Islet precursor cell (in vitro differentiated cells): ENCODE results near the gene CFAP73.
A peak's percentile ranks its signal among the peaks of the same experiment; 100 is the strongest.

ENCODE experiments used
- DNase-seq: peaks from one replicate; pipeline ENCODE4 v3.0.0-alpha.2; 2018

CFAP73 gene

DNA sequence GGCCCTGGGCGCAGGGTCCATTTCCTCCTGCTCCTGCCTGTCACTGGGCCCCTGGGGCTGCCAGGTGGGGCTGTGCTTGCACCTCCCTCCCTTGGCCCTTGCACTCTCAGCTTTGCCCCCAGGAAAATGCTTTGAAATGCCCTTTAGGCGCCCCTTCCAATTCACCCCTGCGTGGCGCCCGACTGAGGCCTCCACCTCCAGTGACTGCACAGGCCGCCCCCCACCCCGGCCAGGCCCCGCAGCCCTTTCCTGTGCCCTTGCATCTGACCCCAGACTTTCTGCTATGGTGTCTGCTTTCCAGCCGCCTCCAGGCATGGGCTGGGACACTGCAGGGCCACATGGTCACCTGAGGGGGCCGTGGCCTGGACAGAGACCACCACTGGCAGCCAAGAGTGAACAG, 18.3 kb downstream of the CFAP73 start:
- DNase-seq = no peak

DNA sequence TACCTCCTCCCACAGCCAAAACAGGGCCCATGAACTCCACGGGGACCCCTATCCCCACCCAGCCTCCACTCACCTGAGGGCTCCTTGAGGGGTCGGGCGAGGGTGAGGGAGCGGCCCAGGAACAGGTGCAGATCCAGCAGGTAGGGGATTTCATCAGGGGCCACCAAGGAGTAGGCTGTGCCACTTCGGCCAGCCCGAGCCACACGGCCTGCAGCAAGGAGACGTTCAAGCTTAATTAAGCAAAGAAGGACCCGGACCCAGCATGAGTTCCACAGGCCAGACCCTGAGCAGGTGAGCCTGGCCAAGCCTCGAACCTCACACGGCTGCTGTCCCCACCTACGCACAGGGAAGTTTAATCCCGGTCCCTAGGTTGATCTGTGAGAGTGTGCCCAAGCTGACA, 20.2 kb downstream of the CFAP73 start:
- no peak for DNase-seq

DNA sequence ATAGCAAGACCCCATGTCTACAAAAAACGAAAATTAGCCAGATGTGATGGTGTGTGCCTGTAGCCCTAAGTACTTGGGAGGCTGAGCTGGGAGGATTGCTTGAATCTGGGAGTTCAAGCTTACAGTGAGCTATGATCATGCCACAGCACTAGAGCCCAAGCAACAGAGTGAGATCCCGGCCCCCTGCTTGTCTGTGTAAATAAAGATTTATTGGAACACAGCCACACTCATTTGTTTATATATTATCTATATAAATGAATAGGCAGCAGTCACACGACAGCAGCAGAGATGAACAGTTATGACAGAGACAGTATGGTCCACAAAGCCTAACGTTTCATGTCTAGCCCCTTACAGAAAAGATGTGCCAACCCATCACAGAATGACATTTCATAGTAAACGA, 20.9 kb downstream of the CFAP73 start:
- DNase-seq = no peak

DNA sequence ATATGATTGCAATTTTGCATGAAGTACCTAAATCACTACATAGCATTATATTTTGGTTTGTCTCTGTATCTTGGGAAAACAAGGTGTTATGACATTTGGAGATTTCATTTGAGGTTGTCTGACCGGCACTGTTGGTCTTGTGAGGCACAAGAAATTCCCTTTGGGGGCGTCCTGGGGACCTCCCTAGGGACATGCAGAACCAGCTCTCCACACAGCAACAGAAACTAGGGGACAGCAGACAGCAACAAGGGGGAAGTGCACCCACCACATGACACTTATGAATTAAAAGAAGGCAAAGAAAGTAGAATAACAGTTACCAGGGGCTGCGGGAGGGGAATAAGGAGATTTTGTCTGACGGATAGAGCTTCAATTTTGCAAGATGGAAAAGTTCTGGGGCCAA, 21.4 kb downstream of the CFAP73 start:
- no peak for DNase-seq

DNA sequence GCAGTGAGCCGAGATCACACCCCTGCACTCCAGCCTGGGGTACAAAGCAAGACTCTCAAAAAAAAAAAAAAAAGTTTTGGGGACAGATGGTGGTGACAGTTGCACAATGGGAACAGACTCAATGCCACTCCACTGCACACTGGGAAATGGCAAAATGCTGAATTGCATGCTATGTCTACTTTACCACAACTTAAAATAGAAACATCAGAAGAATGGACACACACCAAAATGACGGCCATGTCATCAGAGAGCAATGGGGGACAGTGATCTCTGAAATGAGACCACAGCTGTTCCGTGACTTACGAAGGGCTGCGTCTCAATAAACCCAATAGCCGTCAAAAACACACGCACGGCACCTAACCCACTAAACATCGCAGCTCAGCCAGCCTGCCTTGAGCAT, 22.0 kb downstream of the CFAP73 start:
- DNase-seq = no peak

DNA sequence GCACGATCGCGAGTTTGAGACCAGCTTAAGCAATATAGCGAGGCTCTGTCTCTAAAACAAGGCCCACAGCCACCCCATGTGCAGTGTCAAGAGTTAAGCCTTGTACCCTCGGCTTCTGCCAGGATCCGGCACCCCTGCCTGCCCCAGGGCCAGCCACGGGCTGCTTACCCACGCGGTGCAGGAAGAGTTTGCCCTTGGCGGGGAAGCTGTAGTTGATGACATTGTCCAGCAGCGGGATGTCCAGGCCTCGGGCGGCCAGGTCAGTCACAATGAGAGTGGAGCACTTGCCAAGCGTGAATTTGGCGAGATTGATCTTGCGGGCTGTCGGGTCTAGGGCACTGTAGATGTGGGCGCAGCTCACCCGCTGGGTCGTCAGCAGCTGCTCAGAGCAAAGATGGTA, 22.7 kb downstream of the CFAP73 start:
- DNase-seq = no peak

DNA sequence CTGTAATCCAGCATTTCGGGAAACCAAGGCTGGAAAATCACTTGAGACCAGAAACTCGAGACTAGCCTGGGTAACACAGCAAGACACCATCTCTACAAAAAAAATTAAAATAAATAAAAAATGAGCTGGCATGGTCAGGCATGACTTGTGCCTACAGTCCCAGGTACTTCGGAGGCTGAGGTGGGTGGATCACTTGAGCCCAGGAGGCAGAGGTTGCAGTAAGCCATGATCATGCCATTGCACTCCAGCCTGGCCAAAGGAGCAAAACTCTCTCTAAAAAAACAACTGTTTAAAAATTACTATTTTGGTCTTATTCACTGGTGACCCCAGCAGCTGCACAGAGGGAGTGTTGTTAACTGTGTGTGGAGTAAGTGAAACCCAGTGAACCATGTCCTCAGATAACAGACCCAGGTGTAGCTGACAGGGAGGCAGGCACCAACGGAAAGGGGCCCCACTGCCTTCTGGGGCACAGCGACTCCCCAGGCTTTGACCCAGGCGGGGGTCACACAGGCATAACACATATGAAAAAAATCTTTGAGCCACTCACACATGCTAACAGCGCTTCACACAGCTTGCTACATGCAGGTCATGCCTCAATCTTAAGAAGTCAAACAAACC, 23.7 kb downstream of the CFAP73 start:
- no peak for DNase-seq

DNA sequence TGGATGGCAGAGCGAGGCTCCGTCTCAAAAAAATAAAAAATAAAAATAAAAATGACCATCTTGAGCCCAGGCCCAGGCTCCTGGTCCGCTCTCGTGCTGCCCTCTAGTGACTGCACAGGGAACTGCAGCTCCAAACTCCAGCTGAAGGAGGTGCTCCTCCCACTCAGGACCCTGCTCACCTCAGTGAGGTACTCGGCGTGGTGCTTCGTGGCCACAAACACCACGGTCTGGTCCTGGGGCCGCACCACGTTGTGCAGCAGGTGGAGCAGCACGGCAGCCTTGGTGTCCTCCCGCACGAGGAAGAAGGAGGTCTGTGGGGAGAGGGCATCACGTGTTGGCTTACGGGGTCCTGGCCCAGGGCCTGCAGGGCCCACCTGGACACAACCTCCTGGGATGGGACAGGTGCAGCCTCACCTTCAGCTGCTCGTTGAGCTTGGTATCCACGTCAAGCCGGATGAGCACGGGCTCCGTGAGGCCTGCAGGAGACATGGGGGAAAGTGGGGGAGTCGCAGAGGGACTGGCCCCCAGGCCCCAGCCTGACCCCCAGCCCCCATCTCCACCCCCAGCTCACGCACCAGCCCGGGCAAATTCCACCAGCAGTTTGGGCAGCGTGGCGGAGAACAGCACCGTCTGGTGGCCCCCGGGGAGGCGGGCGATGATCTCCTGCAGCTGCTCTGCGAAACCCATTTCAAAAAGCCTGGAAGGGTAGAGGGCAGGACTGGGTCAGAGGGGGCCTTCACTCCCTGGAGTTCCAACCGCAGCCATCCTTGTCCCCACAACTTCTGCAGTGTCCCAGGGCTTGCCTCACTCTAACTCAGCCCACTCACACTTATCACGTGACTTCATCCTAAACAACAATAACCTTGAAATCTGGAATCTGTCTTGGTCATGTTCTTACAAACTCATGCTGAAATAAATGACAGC, 25.2 kb downstream of the CFAP73 start:
- peak; percentile 89 for DNase-seq

DNA sequence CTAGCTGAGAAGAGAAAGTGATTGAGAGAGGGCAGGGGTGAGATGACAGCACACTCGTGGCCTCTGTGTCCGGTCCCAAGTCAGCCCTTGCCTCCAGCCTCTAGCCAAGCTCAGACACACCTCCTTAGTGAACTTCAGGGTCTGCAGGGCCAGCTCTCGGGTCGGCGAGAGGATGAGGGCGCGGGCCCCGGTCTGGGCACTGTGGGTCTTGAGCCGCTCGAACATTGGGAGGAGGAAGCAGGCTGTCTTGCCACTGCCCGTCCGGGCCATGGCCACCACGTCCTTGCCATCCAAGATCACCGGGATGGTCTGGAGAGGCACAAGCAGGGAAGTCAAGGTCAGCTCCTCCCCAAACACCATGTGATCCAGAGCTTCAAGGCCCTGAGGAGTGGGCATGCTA, 29.5 kb downstream of the CFAP73 start:
- DNase-seq = no peak

DNA sequence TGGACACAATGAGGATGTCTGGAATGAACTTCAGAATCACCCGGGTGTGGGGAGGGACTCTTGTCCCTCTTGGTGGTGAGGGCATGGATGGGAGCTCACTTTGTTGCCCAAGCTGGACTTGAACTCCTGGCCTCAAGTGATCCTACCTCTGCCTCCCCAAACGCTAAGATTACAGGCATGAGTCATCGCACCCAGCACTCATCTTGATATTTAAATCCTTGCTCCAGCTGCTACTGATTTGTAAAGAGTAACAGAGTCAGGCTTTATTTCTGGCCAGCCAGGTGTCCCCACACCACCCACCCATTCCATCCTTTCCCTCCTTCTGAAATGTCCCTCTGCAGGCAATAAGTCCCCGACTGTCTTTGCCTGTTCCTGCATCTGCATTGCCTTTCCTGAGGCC, 30.8 kb downstream of the CFAP73 start:
- no peak for DNase-seq

DNA sequence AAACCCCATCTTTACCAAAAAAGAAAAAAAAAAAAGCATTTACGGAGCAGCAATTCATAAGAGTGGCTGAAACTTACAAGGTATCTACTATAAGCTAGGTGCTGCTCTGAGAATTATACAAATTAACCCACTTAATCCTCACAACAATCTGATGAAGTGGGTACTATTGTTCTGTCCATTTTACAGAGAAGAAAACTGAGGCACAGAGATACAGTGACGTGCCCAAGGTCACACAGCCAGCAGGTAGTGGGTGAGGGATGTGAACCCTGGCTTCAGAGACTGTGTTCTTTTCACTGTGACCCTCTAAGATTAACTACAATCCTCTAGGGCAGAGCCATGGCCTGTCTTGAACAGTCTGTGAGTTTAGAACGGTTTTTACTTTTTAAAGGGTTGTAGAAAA, 32.5 kb downstream of the CFAP73 start:
- no peak for DNase-seq

DNA sequence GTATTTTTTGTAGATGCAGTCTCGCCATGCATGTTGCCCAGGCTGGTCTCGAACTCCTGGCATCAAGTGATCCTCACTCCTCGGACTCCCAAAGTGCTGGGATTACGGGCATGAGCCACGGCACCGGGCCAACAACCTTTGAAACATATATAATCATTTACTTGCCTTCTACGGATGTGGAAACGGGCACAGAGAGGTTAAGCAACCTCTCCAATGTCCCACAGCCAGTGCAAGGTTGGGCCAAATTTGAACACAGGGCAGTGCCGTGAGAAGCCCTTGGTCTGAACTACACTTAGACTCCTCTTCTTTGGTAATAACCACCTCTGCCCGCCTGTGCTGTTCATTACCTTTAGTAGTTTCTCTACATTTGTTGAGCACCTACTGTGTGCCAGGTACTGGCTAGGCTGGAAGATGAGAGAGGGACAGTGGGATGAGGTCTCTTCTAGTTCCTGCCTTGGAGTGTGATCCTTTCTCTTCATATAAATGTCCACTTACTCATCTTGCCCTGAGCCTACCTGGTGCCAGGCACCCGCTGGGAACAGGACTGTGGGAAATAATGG, 33.6 kb downstream of the CFAP73 start:
- DNase-seq = no peak

DNA sequence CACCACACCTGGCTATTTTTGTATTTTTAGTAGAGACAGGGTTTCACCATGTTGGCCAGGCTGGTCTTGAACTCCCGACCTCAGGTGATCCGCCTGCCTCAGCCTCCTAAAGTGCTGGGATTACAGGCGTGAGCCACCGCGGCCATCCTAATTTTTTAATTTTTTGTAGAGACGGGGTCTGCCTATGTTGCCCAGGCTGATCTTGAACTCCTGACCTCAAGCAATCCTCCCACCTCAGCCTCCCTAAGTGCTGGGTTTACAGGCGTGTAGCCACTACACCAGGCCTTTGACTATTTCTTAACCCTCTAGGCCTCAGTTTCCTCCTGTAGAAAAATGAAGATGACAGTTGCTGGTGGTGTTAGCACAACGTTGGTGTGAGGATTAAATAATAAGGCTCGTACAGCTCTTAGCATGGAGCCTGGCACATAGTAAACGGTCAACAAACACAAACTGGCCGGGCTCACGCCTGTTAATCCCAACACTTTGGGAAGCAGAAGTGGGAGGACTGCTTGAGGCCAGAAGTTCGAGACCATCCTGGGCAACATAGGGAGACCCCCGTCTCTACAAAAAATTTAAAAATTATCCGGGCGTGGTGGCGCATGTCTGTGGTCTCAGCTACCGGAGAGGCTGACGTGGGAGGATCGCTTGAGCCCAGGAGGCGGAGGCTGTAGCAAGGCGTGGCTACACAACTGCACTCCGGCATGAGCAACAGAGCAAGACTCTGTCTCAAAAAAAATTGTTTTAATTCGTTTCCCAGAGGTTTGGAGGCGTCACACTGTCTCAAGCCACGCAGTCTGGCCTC, 34.8 kb downstream of the CFAP73 start:
- peak; percentile 92 for DNase-seq

DNA sequence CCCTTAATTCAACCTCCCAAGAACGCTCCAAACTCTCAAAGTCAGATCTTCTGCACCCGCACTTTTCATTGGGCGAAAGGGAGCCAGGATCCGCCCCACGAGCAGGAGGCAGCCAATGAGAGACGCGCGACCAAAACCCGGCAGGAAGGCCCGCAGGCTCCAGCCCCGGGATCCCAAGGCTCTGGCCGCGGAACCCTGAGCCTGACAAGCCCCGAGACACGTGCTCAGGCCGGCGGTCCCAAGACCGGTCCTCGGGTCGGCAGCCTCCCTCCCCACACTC, 35.3 kb downstream of the CFAP73 start:
- DNase-seq = peak; percentile 95

DNA sequence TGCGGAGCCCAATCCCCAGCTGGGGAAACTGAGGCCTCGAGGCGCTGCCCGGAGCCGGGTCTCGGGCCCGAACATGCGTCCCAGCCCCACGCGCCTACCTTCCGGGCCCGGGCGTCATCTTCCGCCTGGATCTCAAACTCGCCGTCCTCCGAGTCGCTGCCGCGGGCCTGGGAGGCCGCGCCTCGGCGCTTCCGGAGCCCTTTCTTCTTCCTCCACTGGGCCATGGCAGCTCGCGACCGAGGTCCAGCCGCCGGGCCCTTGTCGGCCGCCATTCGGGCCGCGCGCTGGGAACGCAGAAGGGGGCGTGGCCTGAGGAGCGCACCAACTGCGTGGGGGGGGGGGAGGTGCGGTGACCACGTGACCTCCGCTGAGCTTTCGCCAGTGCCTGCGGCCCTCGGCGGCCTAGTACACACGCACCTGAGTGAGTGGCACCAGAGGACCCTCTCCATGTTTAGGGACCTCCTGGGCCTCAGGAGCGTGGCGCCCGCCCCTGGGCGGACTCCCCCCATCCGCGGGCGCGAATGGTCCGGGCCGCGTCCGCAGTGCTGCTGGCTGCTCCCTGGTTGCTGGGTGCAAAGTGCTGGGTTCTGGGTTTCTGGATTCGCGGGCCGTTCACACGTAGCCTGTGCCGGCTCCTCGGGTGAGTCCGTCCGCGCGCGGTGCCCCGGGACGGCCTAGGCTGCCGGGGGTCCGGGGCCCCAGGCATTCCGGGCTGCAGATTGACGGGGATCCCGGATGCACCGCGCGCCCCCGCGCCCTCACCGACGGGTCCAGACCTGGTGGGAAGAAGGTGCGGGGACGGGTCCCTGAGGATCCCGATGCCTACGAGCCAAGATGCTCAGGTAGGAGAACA, 35.9 kb downstream of the CFAP73 start, which contains the start of the genes DDX54 and RITA1:
Gene DDX54, minus strand, starts transcription at position 299 of the 853 bp plus-strand sequence. Its CDS starts 27 bp downstream, at position 272.
Gene RITA1, plus strand, starts transcription at position 542 of the 853 bp plus-strand sequence. CDS start 1,026 bp downstream, outside the sequence.
- peak; percentile 97 for DNase-seq

DNA sequence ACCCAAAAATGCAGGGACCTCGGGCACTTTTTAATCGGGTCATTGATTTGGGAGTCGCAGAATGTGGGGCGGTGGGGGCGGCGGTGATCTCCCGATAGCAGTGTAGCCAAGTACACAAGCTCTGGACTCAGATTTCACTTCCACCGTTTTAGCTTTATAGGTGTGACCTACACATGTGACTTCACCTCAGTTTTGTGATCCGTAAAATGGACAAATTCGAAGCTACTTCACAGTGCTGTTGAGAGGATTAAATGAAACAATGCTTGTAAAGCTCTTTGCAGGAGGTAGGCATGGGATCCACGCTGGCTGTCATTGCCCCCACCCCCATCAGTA, 36.5 kb downstream of the CFAP73 start:
- DNase-seq = no peak

DNA sequence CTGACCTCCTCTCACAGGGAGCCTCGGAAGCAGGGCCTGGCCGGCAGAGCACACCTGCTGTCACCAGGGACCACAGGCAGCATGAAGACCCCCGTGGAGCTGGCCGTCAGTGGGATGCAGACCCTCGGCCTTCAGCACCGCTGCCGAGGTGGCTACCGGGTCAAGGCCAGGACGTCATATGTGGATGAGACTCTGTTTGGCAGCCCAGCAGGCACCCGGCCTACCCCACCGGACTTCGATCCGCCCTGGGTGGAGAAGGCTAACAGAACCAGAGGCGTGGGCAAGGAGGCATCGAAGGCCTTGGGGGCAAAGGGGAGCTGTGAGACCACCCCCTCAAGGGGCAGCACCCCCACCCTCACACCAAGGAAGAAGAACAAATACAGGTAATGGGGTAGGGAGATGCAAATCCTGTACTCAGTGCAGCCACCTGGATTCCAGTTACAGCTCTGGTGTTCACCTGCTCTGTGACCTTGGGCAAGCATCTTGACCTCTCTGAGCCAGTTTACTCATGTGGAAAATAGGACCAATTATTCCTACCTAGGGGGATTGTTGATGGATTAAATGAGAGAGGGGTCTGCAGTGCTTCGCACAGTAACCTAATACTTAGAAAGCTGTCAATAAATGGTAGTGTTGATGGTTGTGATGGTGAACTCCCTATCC, 37.3 kb downstream of the CFAP73 start:
- no peak for DNase-seq

DNA sequence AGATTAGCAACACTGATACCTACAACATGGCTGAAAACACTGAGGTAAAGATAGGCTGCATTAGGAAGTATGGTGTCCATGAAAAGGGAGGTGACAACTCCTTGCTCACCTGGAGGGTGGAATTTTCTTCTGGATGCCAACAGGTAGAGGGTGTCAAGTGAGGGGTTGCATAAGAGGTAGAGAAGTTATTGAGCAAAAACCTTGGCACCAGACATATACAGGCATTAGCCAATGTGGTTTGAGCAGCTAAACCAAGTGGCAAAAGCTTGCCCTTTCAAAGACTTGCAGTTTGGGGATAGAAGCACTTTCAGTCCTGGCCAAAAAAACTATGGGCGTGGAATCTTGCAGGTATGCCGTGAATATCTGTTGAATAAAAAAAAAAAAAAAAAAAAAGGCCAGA, 39.8 kb downstream of the CFAP73 start:
- DNase-seq = no peak

DNA sequence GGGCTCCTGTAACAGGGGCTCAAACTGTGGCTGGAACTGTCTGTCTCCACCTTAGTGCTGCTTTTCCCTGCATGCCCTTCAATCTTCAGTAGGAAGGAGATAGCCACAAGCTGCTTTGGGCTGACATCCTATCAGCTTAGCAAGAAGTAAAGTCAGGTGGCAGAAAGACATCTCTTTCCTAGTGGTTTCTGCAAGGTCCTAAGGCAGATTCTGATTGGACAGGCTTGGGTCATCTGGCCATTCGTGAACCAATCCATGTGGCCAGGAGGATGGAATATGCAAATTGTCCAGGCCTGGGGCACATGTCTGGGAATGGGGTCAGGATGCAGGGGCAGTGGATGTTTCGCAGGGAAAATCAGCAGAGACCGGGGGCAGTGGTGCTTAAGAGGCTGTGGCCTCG, 41.2 kb downstream of the CFAP73 start:
- DNase-seq = peak; percentile 94

DNA sequence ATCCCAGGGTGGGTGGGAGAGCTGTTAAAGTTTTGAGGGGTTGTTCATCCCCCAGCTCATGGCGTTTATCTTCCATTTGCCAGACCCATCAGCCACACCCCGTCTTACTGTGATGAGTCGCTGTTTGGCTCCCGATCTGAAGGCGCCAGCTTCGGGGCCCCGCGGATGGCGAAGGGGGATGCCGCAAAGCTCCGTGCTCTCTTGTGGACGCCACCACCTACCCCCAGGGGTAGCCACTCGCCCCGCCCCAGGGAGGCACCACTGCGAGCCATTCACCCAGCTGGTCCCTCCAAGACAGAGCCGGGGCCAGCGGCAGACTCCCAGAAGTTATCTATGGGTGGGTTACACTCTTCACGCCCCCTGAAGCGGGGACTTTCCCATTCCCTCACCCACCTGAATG, 41.7 kb downstream of the CFAP73 start:
- no peak for DNase-seq

DNA sequence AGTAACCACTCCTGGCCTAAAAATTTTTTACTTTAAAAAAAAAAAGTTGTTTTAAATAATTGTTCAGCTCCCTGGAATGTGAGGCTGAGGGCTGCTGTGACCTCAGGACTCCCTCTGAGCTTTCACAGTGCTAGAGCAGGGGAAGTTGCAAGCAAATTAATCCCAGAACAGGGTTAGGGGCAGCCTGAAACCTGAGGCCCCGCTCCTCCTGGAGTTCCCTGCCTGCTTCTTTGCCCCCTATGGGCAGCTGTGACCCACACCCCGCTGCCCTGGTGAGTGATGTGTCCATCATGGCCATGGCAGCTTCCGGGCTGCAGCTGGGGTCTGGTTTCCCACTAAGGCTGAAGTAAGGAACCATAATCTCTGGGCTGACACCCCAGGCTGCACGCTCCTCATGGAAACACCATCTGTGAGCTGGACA, 45.5 kb downstream of the CFAP73 start:
- DNase-seq = peak; percentile 70

DNA sequence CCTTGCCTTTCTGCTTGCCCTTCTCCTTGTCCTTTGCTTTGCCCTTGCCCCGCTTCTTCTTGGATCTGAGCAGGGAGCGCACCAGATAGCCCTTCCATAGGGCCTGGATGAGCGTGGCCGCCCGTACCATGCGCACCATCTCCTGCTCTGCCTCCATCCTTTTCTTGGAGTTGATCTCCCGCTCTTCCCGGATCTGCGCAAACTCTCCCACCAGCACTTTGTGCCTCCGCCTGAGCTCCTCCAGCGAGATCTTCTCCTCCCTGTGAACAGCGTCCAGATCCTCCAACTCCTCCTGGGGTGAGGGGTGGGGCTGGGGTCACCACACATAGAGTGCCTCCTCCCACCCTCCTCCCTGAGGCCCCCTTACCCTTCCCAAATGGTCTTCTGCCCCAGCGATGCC, 46.1 kb downstream of the CFAP73 start:
- no peak for DNase-seq
